Common myeloid progenitor, CD34-positive (primary cell): ENCODE data around the gene PDE6H.

Experiments used
- CTCF ChIA-PET: fragments of 350-600 bp; sonication (Branson Sonifier 250); formaldehyde crosslinking; loops from one replicate; lab custom pipeline; 2021; ENCODE audit warnings: antibody characterized with exemption; lab: Charles Lee
- POLR2A ChIA-PET: fragments of 350-600 bp; sonication (Branson Sonifier 250); formaldehyde crosslinking; loops from one replicate; lab custom pipeline; 2021; ENCODE audit warnings: antibody characterized with exemption; lab: Charles Lee
- DNase-seq, 3 donors: peaks; one replicate each; pipeline versions ENCODE4 v3.0.0 to v3.0.0-alpha.2; 2013
- H3K27ac ChIP-seq, 2 experiments: 1 replicate in 1 of 2; 2 replicates in 1 of 2; pipeline ENCODE4 v1.7.0; 2013; ENCODE audit warnings: inconsistent platforms in 2 of 2, low read length in 2 of 2, mild to moderate bottlenecking in 2 of 2, low read depth in 1 of 2, moderate library complexity in 1 of 2; ENCODE audit not compliant: severe bottlenecking in 2 of 2, insufficient read depth in 1 of 2, poor library complexity in 1 of 2
- H3K27me3 ChIP-seq, 5 experiments: replicated peaks in 2 of 5; 1 replicate in 3 of 5; 2 replicates in 2 of 5; pipeline versions ENCODE4 v1.6.1 to v1.7.0; 2013; ENCODE audit warnings: low read length in 4 of 5, mild to moderate bottlenecking in 2 of 5, moderate library complexity in 2 of 5, inconsistent platforms in 1 of 5; ENCODE audit not compliant: insufficient read depth in 5 of 5, control insufficient read depth in 4 of 5
- H3K36me3 ChIP-seq, 4 experiments: 1 replicate in 2 of 4; 2 replicates in 2 of 4; pipeline versions ENCODE4 v1.6.1 to v1.7.0; 2013; ENCODE audit warnings: low read length in 3 of 4, control low read depth in 1 of 4, mild to moderate bottlenecking in 1 of 4; ENCODE audit not compliant: control insufficient read depth in 4 of 4, insufficient read depth in 4 of 4
- H3K4me1 ChIP-seq, 4 experiments: 1 replicate in 3 of 4; 2 replicates in 1 of 4; pipeline versions ENCODE4 v1.6.1 to v1.7.1; 2013; ENCODE audit warnings: low read length in 3 of 4, mild to moderate bottlenecking in 3 of 4, control low read depth in 1 of 4, inconsistent platforms in 1 of 4, moderate library complexity in 1 of 4; ENCODE audit not compliant: control insufficient read depth in 4 of 4, insufficient read depth in 4 of 4; ENCODE audit errors: control extremely low read depth in 1 of 4
- H3K4me3 ChIP-seq, 7 experiments: 1 replicate in 4 of 7; 2 replicates in 3 of 7; pipeline versions ENCODE4 v1.5.1 to v1.7.0; 2013; ENCODE audit warnings: mild to moderate bottlenecking in 7 of 7, low read length in 6 of 7, moderate library complexity in 6 of 7, inconsistent platforms in 2 of 7, low read depth in 2 of 7, control low read depth in 1 of 7; ENCODE audit not compliant: insufficient read depth in 4 of 7, control insufficient read depth in 1 of 7; ENCODE audit errors: extremely low read depth in 1 of 7
- H3K9me3 ChIP-seq, 5 experiments: 1 replicate in 4 of 5; 2 replicates in 1 of 5; pipeline versions ENCODE4 v1.6.1 to v1.7.1; 2013; ENCODE audit warnings: low read length in 4 of 5, mild to moderate bottlenecking in 2 of 5, inconsistent platforms in 1 of 5, low read depth in 1 of 5, moderate library complexity in 1 of 5; ENCODE audit not compliant: control insufficient read depth in 4 of 5, insufficient read depth in 2 of 5; ENCODE audit errors: control extremely low read depth in 1 of 5
- WGBS: methylation state at CpG from one replicate; pipeline ENCODE4 v1.1.5; 2013; ENCODE audit not compliant: insufficient coverage; 5-methylcytosine and 5-hydroxymethylcytosine counted together

The PDE6H gene

GRCh38 chr12:14976658-14977057 is 3.8 kb downstream of the PDE6H start:
- Histone ChIP-seq H3K27me3 (no peaks in the 10 kb centered on the region), H3K4me1 (peaks cover 6 to 51% (median 28%) of the 10 kb centered on the region in 4 experiments), H3K9me3 (no peaks in the 10 kb centered on the region), H3K36me3 (no peaks in the 10 kb centered on the region), H3K27ac (no peak overlapping the region), H3K4me3 (no peak overlapping the region)
- POLR2A ChIA-PET, result no interaction called here
- CTCF ChIA-PET, result interaction anchor here (1.7 kb wide), 1 partner anchor 8 kb away, joined by 5 read pairs; no protein-coding TSS in a partner anchor
- no peak for DNase-seq
- WGBS, result 100% methylated on average over 1 of the region's 3 CpGs

DNA sequence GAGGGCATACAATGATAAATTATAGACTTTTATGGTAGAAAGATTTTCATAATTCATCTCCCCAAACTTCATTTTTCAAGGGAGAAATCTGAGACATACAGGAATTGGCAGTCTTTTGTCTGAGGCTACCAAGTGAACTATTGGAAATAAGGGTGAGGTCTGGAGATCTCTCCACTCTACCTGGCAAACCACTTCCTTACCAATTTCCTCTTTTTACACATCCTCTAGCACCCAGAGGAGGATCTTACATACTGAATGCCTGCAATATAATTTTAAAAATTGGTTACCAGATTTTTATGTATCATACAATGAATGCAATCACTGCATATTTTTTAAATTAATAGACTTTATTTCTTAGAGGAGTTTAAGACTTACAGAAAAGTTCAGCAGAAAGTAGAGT is 6.6 kb downstream of the PDE6H start:
- Histone ChIP-seq H3K27ac (no peak overlapping the region), H3K27me3 (no peaks in the 10 kb centered on the region), H3K36me3 (no peaks in the 10 kb centered on the region), H3K9me3 (no peaks in the 10 kb centered on the region), H3K4me3 (no peak overlapping the region), H3K4me1 (peaks cover 15 to 59% (median 33%) of the 10 kb centered on the region in 4 experiments)
- no peak for DNase-seq
- CTCF ChIA-PET, result no interaction called here
- POLR2A ChIA-PET, result no interaction called here

GRCh38 chr12:14981049-14981448 is 8.2 kb downstream of the PDE6H start:
- H3K27ac ChIP-seq, result no peak overlapping the region
- 0% methylated on average over 1 of the region's 2 CpGs for WGBS
- no peaks in the 10 kb centered on the region for H3K9me3 ChIP-seq
- H3K4me3 ChIP-seq, result peak overlapping the region in 1 of 7 experiments; percentile 33
- no peaks in the 10 kb centered on the region for H3K36me3 ChIP-seq
- ChIA-PET POLR2A (interaction anchor here (0.7 kb wide), 1 partner anchor 21 kb away, joined by 4 read pairs; no protein-coding TSS in a partner anchor), CTCF (interaction anchor here (1.1 to 1.8 kb wide), 6 partner anchors 12 to 210 kb away, joined by 3 to 6 read pairs (median 3); a partner anchor contains a TSS)
- peak in 2 of 3 donors; percentile 78 for DNase-seq
- peaks cover 19 to 65% (median 34%) of the 10 kb centered on the region in 4 experiments for H3K4me1 ChIP-seq
- H3K27me3 ChIP-seq, result no peaks in the 10 kb centered on the region

DNA sequence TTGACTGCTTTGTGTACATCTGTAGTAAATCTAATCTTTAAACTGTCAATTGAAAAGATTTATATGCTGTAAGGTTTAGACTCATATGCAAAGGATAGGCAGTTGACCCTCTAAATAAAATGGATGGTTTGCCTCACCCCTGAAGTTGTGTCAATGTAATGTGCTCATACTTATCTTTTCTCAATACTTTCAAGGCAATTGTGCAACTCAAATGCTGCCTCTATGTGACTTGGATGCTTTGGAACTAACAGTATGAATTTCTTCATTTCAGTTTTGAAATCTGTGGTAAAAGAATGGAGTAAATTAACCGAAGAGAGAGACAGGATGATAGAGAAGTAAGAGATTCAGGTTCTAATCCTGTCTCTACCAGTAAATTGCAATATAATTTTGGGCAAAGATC is 9.7 kb downstream of the PDE6H start:
- POLR2A ChIA-PET, result no interaction called here
- no peak for DNase-seq
- Histone ChIP-seq H3K9me3 (no peaks in the 10 kb centered on the region), H3K4me3 (peak overlapping the region in 1 of 7 experiments; percentile 37), H3K27ac (no peak overlapping the region), H3K4me1 (peaks cover 19 to 65% (median 34%) of the 10 kb centered on the region in 4 experiments), H3K36me3 (no peaks in the 10 kb centered on the region), H3K27me3 (no peaks in the 10 kb centered on the region)
- no CpG with 5 or more reads among the region's 1 CpG for WGBS
- CTCF ChIA-PET, result interaction anchor here (1.4 to 3.8 kb wide), 5 partner anchors 10 to 28 kb away, joined by 5 to 10 read pairs (median 7); partner anchors contain the start of gene PDE6H

DNA sequence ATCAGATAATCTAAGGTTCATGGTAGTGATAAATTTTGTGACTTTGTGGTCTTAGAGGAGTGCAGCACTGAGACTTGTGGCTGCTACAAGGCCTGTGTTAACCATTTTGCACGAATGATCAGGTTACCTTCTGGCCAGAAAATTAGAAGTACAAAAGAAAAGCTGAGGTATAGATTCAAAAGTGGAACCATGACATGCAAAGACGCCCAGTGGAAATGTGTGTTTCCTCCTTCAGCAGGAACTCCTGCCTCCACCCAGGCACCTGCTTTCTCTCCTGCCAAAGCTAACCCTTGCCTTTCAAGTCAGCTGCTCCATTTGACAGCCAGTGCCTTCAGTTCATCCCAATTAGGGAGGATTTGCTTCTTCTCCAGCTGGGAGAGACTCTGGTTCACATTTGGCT is 10.1 kb downstream of the PDE6H start:
- no peak overlapping the region for H3K27ac ChIP-seq
- peak overlapping the region in 1 of 7 experiments; percentile 37 for H3K4me3 ChIP-seq
- H3K9me3 ChIP-seq, result no peaks in the 10 kb centered on the region
- ChIA-PET POLR2A (no interaction called here), CTCF (interaction anchor here (1.3 to 3.8 kb wide), 6 partner anchors 10 to 47 kb away, joined by 5 to 10 read pairs (median 6); partner anchors contain the start of gene PDE6H)
- H3K36me3 ChIP-seq, result no peaks in the 10 kb centered on the region
- WGBS, result 15% methylated on average over 2 of the region's 2 CpGs
- no peaks in the 10 kb centered on the region for H3K27me3 ChIP-seq
- H3K4me1 ChIP-seq, result peaks cover 19 to 65% (median 34%) of the 10 kb centered on the region in 4 experiments
- DNase-seq, result peak in 2 of 3 donors; percentile 66 to 76

- ChIA-PET CTCF (interaction anchor here (0.7 to 3.8 kb wide), 9 partner anchors 8 to 58 kb away, joined by 3 to 10 read pairs (median 5); partner anchors contain the start of gene PDE6H), POLR2A (no interaction called here)
- no peak for DNase-seq
- H3K36me3 ChIP-seq, result no peaks in the 10 kb centered on the region
- no peaks in the 10 kb centered on the region for H3K9me3 ChIP-seq
- H3K4me3 ChIP-seq, result no peak overlapping the region
- no peaks in the 10 kb centered on the region for H3K27me3 ChIP-seq
- WGBS, result 100% methylated on average over 1 of the region's 1 CpG
- peaks cover 19 to 62% (median 33%) of the 10 kb centered on the region in 4 experiments for H3K4me1 ChIP-seq
- no peak overlapping the region for H3K27ac ChIP-seq
Observed at GRCh38 chr12:14984036-14984435, 11.2 kb downstream of the PDE6H start.

DNA sequence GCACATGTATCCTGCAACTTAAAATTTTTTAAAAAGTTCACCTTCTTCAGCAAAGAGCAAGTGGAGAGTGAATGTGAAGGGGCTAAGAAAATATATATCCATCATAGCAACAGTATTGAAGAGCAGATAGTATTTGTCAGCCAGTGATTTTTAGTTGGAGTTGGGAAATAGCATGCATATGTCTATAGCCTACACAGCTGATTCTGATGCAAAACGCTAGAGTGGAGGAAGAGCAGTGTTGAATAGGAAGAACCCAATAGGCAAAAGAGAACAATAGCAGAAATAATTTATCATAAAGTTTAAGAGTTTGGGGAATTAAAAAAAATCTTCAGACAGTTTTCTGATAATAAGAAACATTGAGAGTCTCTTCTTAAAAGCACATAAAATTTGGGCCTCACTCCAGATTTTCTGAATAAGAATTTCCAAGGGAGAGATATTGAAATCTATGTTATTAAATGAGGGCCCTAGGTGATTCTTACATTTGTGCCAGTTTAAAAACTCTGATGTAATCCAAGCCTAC is 12.0 kb downstream of the PDE6H start:
- Histone ChIP-seq H3K4me1 (peaks cover 25 to 62% (median 35%) of the 10 kb centered on the region in 4 experiments), H3K27me3 (no peaks in the 10 kb centered on the region), H3K36me3 (no peaks in the 10 kb centered on the region), H3K27ac (no peak overlapping the region), H3K9me3 (no peaks in the 10 kb centered on the region), H3K4me3 (no peak overlapping the region)
- WGBS, result no CpG with 5 or more reads among the region's 1 CpG
- POLR2A ChIA-PET, result no interaction called here
- DNase-seq, result no peak
- CTCF ChIA-PET, result interaction anchor here (0.9 to 3.8 kb wide), 10 partner anchors 9 to 174 kb away, joined by 3 to 10 read pairs (median 4); partner anchors contain the start of gene PDE6H
